NCI-H524 (cell line): Measurements from ENCODE around the gene THSD7A.
A peak's percentile ranks its signal among the peaks of the same experiment; 100 is the strongest.

Experiments
- DNase-seq, 2 experiments: peaks; one replicate each; lab custom pipeline; 2025; lab: John Stamatoyannopoulos, UW

THSD7A gene

DNA sequence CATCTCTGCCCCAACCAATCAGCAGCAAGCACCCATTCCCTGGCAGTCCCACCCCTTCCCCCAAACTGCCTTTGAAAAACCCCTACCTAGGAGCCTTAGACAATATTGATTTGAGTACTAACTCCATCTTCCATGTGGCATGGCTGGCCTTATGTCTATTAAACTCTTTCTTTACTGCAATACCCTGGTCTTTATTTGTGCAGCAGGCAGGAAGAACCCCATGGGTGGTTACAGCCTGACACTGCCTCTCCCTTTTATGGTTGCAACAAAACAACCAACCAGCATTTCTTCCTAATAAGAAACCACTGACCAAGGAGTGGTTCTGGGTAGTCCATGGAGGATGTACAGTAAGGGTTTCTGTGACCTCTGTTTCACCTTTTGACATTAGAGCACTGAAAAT is 418.1 kb downstream of the THSD7A start:
- no peak for DNase-seq

DNA sequence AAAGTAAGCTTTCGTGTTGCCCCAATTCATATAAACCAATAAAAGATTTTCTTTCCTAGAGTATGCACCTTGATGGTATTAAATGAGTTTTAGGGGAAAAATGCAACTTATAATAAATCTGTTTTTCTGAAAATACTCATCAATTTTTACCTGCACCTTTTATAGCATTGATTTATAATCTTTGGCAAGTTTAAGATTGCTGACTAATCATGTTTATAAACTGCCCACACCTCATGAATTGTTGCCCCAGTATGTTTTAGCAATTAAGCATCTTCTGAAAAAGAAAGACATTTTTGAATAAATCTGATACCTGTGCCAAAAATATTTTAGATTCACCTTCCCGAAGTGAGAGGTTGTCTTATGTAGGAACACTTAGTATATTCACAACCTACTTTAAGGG is 420.0 kb downstream of the THSD7A start:
- DNase-seq: no peak

- DNase-seq: peak; percentile 90 to 94
Measured at GRCh38 chr7:11410656-11411644, 421.0 kb downstream of the THSD7A start.

DNA sequence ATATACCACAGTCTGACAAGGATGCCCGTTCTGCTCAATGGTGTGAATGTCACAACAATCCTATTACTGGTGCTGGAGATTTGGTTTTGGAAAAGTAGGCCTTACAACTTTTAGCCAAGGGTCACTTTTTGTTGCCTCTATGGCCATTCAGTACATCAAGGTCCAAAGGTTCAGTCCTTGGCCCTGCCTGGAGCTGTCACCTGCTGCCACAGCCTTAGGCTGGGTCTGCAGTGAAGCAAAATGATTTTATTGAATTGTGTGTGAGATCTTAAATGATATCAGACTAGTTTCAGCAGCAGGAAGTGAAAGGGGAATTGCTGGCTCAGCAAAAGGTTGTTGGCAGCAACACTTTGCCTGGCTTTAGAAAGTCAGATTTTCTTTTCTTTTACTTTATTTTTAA is 427.6 kb downstream of the THSD7A start:
- DNase-seq: no peak

GRCh38 chr7:11403781-11404180 is 428.2 kb downstream of the THSD7A start:
- no peak for DNase-seq

DNA sequence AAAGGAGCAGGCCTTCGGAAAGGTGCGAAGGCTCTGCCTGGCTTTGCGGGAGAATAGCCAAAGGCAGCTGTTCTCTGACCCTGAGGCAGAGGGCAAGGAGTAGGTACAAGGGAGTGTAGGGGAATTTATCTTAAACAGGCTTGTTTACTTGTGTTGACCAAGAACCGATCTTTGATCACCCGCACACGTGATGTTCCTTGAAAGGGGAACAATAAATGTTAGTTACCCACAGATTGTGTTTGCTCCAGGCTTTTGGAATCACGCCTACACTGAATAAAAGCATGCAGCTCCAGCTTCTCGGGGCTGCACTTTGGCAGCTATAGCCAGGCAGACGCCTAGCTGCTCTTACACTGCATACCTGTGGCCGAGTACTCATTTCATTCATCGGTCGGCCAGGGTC is 437.6 kb downstream of the THSD7A start:
- DNase-seq: no peak

GRCh38 chr7:11379641-11380040 is 452.4 kb downstream of the THSD7A start:
- no peak for DNase-seq

DNA sequence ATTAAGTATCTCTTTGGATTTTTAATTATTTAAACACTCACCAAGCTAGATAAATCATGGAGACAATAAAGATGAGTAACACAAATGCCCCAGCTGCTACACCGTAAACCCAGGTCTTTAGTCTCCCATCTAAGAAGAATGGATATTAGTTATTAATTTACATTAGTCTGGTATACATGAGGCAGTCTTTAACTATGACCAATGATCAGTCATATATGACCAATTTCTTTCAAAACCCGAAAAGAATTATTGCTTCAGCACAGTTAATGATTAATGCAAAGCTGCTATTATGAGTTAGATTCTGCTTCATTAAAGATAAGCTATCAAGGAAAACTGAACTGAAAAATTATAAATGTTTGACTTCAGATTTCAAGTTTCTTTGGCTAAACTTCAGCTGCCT is 455.5 kb downstream of the THSD7A start:
- DNase-seq: no peak

DNA sequence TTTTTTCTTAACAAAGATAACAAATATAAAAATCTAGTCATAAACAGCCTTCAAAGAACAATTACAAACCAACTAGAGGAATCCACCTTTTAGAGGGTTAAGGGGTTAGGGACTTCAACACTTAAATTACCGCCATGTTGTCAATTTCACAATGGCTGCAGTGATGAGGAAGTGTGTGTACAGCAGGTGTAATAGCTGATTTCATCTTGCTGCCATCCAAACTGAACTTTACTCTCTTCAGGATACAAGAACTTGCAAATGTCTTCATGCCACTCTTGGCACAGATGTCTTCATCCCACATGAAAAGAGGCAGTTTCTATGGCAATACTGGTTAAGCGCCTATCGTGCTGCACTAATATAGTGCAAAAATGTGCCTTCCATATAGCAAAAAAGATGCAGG is 457.4 kb downstream of the THSD7A start:
- no peak for DNase-seq

GRCh38 chr7:11373546-11374142 is 458.4 kb downstream of the THSD7A start:
- DNase-seq: peak in 1 of 2 experiments; percentile 35

DNA sequence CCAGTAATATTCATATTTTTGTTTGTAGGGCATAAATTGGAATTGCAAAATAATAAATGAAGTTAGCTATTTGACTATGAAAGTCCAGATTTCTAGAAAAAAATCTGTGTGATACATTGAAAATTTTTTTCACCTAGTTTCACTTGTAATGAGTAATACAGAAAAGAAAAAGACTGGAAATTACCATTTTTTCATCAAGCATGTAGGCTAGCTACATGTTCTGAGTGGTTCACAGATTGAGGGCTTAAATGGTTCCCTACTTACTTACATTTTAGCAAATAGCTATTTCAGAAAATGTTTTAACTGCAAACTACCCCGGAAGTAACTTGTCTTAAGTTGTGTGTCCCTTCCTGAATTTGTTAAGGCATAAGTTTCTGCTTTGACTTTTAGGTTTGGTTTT is 462.3 kb downstream of the THSD7A start:
- no peak for DNase-seq

DNA sequence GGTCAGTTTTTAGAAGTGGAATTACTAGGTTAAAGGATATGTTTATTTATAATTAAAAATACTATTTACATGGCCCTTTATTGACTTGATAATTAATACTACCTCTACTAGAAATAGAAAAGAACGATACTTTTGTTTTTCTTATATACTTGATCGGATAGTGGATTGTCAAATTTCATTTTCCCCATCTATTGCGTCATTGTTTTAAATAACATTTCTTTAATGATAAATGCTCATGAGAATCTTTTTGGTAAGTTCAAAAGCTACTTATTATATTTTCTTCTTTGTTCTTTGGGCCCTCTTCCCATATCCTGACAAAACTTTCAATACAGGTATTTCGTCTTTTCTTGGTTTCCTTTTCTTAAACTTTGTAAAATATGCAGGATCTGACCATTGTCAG is 465.9 kb downstream of the THSD7A start:
- DNase-seq: no peak

- DNase-seq: no peak
Measured at GRCh38 chr7:11358637-11359036, 473.4 kb downstream of the THSD7A start.

DNA sequence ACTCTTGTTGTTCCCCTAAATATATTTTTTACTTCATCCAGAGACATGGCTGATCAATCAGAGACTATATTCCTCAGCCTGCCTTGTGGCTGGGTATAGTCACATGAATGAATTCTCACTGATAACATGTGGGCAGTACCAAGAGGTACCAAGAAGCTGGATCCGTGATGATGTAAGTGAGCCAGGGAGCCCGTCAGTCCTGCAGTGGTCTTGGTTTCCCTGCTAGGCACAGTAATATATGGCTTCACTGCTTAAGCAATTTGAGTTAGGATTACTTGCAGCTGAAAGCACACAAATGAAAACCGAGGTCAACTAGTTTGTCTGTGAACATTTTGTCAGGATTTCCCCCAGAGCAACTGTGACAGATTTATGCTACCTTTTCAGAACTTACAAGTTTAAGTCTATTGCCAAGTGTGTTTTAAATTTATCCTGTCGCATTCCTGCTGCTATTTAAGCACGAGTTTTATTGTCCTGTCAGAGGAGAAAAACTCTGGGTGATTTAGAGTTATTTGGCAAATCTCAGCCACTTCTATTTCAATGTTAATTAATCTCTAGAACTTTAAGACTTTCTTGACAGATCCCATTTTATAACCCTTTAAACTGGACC is 476.5 kb downstream of the THSD7A start:
- DNase-seq: no peak

GRCh38 chr7:11346302-11346701 is 485.7 kb downstream of the THSD7A start:
- DNase-seq: no peak

- no peak for DNase-seq
Measured at GRCh38 chr7:11345621-11346020, 486.4 kb downstream of the THSD7A start.

DNA sequence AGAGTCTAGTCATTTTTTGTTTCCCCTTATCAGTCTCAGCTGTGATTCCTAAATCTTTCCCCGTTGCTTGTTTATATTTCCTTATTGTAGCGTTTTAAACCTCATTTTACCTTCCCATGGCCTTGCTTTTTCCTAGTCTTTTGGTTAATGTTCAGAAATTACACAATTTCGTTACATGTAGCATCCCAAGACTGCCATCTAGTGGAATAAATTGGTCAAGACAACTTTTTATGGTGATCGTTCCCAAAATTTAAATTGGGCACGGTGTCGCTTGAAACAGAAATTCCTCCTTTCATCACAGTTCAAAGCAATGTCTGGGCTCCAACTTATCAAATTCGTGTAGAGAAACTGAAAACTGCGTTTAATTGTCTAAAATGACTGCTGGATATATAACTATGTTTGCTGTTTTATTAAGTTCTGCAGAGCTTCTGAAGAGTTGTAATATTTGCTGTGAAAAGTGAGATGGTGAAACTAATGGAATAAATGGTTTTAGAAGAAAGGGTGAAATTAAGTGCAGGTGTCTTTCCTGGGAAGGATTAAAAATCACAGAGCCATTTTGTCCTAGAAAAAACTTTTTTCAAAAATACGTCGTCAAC is 488.1 kb downstream of the THSD7A start:
- DNase-seq: peak in 1 of 2 experiments; percentile 59

DNA sequence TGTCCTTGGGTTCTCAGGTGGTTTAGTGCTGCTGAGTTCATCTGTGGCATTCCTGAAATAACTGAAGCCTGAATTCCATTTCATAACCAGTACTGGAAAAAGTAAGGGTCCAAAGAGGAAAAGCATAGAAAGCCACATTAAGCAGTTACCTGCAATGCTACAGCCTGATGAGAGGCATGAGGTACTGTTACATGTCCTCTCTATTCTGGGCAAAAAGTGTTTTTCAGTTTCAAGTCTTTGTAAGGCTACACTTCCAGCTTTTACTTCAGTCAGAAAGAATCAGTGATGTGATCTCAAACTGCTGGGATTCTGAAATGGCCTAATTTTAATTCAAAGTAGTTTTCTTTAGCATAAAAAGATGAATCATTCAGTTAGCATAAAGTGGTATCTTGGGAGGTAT is 488.9 kb downstream of the THSD7A start:
- DNase-seq: no peak

- peak; percentile 15 to 64 for DNase-seq
Measured at GRCh38 chr7:11341285-11341944, 490.6 kb downstream of the THSD7A start.

GRCh38 chr7:11336432-11336831 is 495.6 kb downstream of the THSD7A start:
- no peak for DNase-seq

DNA sequence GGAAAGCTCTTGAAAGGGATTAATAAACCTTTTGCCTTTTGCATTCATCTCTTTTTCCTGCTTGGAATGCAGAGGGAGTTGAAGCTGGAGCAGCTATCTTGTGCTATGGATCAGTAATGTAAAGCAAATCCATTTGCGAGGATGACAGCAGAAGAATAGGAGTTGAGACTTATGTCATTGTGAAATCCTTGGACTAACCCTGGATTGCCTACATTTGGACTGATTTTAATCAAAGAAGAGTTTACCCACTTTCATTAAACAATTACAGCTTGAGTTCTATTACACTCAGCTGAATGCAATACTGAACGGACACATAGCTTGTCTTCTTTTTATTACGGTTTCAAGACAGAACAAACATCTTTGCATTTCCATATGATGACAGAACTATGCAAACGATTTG is 496.1 kb downstream of the THSD7A start:
- DNase-seq: no peak

- DNase-seq: no peak
Measured at GRCh38 chr7:11332865-11333228, 499.2 kb downstream of the THSD7A start.
